HG03439 (cell line): Measurements from ENCODE around the gene PRDX5.
"Not testable (repeated sequence)": the region's sequence is repeated elsewhere in the genome, so short reads cannot be mapped to it uniquely, and the experiment has no call there.

Experiments used
- ATAC-seq: cut with Tn5 transposase; IDR thresholded peaks from one replicate; pipeline ENCODE4 v1.9.1; 2021; ENCODE audit warnings: mild to moderate bottlenecking, moderate library complexity; ENCODE audit not compliant: unreplicated experiment

PRDX5 gene

GRCh38 chr11:64323373-64323772 lies 5.5 kb downstream of the PRDX5 start:
- ATAC-seq: no peak

- not testable (repeated sequence) for ATAC-seq
Measured at GRCh38 chr11:64323984-64324383, 6.1 kb downstream of the PRDX5 start.

GRCh38 chr11:64324692-64325469 lies 7.0 kb downstream of the PRDX5 start:
- no peak for ATAC-seq

- no peak for ATAC-seq
Measured at GRCh38 chr11:64327375-64327774, 9.5 kb downstream of the PRDX5 start.

GRCh38 chr11:64327993-64328392 lies 10.1 kb downstream of the PRDX5 start:
- ATAC-seq: no peak

- ATAC-seq: no peak
Measured at GRCh38 chr11:64330888-64331287, 13.0 kb downstream of the PRDX5 start.

GRCh38 chr11:64331569-64332371 lies 13.8 kb downstream of the PRDX5 start:
- peak; percentile 51 for ATAC-seq

- ATAC-seq: no peak
Measured at GRCh38 chr11:64333556-64333955, 15.6 kb downstream of the PRDX5 start.

- ATAC-seq: peak; percentile 73
Measured at GRCh38 chr11:64334764-64335735, 17.1 kb downstream of the PRDX5 start.

- no peak for ATAC-seq
Measured at GRCh38 chr11:64337538-64338249, 19.8 kb downstream of the PRDX5 start.

- ATAC-seq: no peak
Measured at GRCh38 chr11:64338716-64339115, 20.8 kb downstream of the PRDX5 start.

GRCh38 chr11:64339286-64339685 lies 21.4 kb downstream of the PRDX5 start:
- no peak for ATAC-seq

- ATAC-seq: peak; percentile 38
Measured at GRCh38 chr11:64339754-64340408, 22.0 kb downstream of the PRDX5 start, which contains the start of gene CCDC88B. Gene CCDC88B (plus strand): TSS chr11:64340204. CDS start chr11:64340267, 63 bp downstream.

GRCh38 chr11:64340671-64341335 lies 22.9 kb downstream of the PRDX5 start:
- peak; percentile 35 for ATAC-seq

GRCh38 chr11:64341429-64341828 lies 23.5 kb downstream of the PRDX5 start:
- no peak for ATAC-seq

- ATAC-seq: peak; percentile 39
Measured at GRCh38 chr11:64341851-64342791, 24.2 kb downstream of the PRDX5 start.

GRCh38 chr11:64342869-64343745 lies 25.2 kb downstream of the PRDX5 start:
- no peak for ATAC-seq
